ENCODE data around the gene CTNNA3.
"Not testable (repeated sequence)": the region's sequence is repeated elsewhere in the genome, so short reads cannot be mapped to it uniquely, and the experiment has no call there.

Gene CTNNA3

DNA sequence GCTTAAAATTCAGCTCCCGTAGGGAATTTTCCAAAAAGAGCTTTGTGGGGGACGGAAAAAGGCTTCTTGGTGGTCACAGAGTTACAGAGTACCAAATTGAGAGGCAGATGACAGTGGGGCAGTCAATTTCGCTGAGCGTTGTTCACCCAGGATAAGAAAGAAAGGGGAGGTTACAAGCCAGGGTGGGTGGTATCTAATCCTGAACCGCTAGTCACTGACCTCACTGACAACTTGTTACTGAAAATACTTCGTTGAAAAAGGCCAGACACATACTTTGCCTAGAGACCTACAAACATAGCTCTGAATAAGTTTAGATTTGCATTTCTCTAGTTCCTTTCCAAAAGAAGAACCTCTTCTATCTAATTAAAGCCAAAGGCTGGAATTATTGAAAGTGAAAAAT is at the start of gene CTNNA3:
TSS of gene CTNNA3 (minus strand) at position 167 of the 400 bp plus-strand sequence.
- ATAC-seq: no peak

DNA sequence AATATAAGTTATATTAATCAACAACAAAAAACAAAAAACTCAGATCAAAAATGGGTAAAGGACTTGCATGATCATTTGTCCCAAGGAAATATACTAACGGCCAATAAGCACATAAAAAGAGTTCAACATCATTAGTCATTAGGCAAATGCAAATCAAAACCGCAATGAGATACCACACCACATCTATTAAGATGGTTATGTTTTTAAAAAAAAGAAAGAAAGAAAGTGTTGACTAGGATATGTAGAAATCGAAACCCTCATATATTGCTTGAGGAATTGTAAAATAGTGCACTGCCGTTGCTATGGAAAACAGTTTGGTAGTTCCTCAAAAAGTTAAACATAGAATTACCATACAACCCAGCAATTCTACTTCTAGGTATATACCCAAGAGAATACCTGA is 39.4 kb upstream of the CTNNA3 start:
- peak; percentile 45 to 53 for ATAC-seq

DNA sequence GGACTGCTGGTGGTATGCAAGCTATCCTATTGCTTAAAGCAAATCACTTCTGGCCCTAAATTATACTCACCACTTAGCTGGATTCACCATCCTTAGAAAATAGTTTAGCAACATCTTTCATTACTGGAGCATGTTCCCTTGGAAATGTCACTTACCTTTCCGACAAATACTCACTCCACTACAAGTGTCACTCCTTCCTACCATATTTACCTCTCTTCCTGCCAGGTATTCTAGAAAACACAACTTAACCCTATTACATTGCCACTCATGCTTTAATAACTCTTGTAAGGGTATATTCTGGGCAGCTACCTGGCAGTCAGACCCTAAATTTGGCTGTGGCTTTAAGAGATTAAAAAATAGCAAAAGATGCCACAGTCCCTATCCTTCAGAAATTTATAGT is 37.5 kb upstream of the CTNNA3 start:
- ATAC-seq: no peak

DNA sequence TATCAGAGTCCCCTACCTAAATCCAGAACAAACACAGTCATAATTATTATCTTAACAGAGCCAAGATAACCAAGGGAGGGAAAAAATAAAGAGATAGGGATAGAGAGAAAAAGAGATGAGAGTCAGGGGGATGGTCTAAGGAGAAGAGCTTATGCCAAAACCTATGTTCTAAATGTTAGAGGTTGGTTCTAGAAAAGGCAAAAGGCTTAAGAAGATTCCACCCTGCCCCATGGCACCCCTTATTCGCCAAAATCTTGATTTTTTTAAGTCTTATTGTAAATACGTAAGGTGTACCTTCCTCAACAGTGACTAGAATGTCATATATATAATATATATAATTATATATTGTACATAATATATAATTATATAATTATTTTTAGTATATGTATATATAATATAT is 29.6 kb upstream of the CTNNA3 start:
- ATAC-seq: no peak

DNA sequence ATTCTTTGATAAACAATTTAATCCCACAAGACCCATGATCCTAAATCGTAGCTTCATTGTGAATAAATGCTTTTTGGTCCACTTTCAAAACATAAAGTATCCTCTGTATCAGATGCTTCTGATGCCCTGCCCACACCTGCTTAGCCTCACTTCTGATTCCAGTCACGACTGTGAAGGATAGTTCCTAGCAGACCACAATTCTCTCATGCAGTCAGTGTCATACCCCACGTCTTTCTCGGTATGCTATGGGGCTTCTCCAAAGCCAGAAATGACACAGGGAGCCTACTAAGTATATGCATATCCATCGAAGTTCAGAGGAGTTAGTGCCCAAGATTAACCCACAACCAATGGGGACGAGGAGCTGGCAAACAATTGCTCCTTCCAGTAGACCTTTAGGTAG is 27.6 kb upstream of the CTNNA3 start:
- no peak for ATAC-seq

DNA sequence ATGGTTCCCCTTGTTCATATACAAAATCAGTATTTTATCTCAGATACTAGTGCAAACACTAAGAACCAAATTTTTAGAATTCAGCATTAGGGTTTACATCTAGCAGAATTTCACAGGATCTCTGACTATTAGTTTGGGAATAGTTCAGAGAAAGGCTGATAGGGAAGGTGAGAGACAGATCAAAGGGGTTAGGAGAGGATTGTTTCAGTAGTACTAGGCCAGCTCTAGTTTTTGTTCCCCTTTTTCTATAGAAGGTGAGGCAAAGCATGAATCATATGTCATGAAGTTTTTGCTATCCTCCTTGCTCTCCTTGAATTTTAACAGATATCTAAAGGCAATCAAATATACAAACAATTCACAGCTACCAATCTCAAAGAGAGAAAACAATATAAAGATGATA is 26.1 kb upstream of the CTNNA3 start:
- no peak for ATAC-seq

DNA sequence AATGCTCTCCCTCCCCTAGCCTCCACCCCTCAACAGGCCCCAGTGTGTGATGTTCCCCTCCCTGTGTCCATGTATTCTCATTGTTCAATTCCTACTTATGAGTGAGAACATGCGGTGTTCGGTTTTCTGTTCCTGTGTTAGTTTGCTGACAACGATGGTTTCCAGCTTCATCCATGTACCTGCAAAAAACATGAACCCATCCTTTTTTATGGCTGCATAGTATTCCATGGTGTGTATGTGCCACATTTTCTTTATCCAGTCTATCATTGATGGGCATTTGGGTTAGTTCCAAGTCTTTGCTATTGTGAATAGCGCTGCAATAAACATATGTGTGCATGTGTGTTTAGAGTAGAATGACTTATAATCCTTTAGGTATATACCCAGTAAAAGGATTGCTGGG is 20.5 kb upstream of the CTNNA3 start:
- not testable (repeated sequence) for ATAC-seq

DNA sequence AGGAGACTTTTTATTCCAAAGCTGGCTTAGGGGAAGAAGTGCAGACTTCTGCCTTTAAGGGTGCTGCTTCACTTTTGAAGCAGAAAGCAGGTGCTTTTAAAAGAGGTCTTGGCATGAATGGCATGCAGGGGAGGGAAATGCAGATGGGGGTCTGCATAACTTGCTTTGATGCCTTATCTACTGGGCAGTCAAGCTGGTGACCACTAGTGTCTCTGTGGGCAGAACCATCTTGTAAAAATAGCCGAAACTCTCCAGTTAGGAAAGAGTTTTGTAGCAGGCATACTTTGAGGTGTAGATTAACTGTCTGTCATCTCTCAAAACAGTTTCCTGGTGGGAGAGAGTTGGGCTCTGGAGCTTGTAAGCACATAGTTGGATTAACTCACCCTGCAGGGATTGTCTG is 9.9 kb upstream of the CTNNA3 start:
- ATAC-seq: no peak

DNA sequence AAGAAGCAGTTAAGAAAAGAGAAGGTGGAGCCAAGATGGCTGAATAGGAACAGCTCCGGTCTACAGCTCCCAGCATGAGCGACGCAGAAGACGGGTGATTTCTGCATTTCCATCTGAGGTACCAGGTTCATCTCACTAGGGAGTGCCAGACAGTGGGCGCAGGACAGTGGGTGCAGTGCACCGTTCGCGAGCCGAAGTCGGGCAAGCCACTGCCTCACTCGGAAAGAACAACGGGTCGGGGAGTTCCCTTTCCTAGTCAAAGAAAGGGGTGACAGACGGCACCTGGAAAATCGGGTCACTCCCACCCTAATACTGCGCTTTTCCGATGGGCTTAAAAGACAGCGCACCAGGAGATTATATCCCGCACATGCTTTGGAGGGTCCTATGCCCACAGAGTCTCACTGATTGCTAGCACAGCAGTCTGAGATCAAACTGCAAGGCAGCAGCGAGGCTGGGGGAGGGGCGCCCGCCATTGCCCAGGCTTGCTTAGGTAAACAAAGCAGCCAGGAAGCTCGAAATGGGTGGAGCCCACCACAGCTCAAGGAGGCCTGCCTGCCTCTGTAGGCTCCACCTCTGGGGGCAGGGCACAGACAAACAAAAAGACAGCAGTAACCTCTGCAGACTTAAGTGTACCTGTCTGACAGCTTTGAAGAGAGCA is 3.7 kb upstream of the CTNNA3 start:
- ATAC-seq: not testable (repeated sequence)

DNA sequence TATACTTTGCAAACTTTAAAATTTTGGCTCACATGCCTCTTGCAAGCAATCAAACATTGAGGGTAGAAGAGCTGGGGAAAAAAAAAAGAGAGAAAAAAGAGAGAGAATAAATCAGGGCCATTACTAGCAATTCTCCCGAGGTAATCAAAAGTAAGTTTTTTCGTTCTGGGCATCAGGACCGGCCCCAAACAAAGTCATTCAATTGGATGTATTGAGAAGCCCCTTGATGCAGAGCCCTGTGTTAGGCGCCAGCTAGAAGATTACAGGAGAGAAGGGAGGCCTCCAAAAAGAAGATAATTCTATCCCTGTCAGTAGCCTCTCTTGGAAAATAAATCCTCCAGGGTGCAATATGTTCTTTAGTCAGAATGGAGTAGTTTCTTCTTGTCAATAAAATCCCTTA is 2.2 kb upstream of the CTNNA3 start:
- ATAC-seq: no peak

DNA sequence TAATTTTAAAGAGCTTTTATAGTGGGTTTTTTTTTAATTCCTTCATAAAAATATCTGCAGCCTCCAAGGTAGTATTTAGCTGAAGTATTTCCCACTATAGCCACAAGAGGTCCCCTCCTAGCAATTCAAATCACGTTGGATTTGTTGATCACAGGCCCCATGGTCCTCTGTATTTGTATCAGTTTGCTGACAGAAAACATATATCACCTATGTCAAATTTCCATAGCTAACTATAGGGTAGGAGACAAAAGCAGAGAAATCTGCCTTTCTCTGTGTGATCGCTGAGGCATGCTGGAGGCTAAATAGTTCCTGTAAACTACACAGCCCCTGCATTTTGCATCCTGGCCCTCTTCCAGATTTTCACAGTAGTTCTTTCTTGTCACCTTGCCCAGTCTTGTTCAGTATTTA is 1.7 kb upstream of the CTNNA3 start:
- peak; percentile 48 to 53 for ATAC-seq

DNA sequence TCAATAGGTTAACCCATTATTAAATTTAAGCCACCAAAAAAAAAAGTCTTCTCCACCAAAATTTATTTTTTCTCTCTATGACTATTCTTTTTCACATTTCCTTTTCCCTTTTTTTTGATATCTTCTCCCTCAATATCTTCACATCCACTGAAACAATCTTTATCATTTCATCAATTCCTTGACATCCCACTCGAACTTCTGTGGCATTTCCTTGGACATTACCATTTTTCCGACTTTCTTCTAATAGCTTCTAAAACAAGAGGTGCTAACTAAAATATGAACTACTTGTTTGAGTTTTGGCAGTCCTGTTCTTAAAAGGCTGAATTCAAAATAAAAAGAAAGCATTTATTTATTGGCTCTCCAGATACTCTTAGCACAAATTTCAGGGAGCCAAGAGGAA is 684 bp upstream of the CTNNA3 start:
- no peak for ATAC-seq

DNA sequence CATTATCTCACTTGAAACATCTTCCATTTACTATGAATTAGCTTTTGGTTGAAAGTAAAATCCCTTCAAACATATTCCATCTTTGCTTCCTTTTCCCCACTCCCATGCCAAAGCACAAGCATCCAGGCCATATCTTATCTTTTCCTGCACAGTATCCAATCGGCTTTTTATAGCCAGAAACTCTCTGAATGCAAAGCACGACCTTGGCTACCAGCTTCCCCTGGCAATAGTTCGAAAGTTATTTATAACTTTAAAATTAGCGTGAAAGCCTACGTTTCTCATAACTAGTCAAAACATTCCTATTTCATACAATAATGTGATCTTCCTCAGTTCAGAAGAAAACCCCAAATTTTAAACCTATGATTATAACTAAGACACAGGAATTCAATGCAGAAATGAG is 440 bp downstream of the CTNNA3 start:
- ATAC-seq: no peak

DNA sequence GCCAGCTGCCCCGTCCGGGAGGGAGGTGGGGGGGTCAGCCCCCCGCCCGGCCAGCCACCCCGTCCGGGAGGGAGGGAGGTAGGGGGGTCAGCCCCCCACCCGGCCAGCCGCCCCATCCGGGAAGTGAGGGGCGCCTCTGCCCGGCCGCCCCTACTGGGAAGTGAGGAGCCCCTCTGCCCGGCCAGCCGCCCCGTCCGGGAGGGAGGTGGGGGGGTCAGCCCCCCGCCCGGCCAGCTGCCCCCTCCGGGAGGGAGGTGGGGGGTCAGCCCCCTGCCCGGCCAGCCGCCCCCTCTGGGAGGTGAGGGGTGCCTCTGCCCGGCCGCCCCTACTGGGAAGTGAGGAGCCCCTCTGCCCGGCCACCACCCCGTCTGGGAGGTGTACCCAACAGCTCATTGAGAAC is 4.1 kb downstream of the CTNNA3 start:
- not testable (repeated sequence) for ATAC-seq

DNA sequence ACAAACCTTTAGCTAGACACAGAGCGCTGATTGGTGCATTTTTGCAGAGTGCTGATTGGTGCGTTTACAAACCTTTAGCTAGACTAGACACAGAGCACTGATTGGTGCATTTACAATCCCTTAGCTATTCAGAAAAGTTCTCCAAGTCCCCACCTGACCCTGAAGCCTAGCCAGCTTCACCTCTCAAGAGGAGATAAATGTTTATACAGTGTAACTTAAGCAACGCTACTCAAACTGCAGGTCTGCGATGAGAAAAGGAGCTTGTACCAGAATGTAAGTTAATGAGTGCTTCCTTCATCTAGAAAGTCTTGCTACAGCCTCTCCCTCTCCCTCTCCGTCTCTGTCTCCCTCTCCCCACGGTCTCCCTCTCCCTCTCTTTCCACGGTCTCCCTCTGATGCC is 5.5 kb downstream of the CTNNA3 start:
- not testable (repeated sequence) for ATAC-seq

DNA sequence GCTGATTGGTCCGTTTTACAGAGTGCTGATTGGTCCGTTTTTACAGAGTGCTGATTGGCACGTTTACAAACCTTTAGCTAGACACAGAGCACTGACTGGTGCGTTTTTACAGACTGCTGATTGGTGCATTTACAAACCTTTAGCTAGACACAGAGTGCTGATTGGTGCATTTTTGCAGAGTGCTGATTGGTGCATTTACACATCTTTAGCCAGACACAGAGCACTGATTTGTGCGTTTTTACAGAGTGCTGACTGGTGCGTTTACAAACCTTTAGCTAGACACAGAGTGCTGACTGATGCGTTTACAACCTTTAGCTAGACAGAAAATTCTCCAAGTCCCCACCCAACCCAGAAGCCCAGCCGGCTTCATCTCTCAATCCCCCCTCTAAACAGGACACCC is 11.9 kb downstream of the CTNNA3 start:
- ATAC-seq: not testable (repeated sequence)

DNA sequence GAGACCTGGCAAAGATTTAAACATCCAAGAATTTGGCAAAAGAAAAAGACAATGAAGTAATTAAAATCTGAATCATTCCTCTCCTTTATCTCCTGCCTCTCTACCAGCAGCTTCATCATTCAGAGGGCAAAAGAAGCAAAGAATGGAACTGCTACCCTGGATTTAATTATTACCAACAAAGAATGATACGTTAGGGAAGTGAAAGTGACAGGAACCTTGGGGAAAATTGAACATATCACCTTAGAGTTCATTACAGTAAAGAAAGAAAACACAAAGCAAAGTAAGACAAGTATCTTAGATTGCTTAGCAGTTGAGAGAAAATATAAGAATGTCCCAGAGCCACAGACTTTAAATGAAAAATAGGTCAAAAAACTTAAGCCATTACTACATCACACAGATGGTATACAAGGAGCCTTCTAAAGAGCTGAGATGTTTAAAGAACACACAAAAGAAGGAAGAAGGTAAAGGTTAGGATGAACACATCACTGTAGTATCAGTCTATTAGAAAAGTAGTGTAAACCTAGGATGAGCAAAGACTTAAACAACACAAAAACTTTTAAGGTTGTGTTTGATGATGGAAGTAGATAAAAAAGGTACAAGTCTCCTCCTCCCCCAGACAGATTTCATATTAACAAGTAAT is 17.5 kb downstream of the CTNNA3 start:
- no peak for ATAC-seq

DNA sequence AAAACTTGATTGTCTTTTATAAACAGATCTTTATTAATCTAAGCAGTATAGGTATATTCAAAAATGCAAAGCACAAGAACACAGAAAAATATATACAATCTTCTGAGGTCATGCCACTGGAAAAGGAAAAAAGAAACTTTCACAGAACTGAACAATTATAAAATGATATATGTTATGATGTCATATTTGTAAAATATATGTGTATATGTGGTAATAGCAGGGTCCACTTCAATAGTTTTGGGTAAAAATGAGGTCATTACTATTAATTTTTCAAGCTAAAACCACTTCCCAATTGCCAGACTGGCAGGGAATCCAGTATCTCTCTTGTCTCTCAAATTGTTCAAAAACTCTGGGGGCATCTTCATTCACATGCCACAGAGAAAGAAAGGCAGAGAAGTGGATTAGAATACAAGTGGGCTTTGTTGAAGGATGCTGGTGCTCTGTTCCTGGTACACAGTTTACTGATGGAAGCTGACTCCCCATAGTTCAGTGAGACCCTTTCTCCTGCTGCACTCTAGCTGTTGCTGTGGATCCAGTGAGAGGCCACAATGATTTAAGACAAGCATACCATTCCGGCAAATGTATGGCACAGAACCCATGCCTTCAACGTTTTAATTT is 19.7 kb downstream of the CTNNA3 start:
- ATAC-seq: no peak

DNA sequence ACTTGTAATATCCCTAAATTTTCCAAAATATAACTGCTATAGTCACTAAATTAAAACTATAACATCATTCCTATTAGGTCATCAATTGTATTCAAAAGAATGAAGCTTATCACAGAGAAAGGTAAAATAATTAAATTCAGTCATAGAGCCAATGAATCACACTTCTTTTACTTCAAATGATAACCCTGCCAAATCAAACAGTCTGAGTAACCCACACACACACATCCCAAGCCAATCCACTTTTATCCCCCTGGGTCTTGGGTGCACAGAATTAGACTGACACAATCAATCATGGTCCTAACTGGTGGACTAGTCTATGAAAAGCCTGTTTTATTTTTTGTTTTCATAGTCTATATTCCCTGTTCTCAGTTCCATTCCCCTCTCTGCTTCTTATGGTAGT is 25.6 kb downstream of the CTNNA3 start:
- ATAC-seq: no peak

DNA sequence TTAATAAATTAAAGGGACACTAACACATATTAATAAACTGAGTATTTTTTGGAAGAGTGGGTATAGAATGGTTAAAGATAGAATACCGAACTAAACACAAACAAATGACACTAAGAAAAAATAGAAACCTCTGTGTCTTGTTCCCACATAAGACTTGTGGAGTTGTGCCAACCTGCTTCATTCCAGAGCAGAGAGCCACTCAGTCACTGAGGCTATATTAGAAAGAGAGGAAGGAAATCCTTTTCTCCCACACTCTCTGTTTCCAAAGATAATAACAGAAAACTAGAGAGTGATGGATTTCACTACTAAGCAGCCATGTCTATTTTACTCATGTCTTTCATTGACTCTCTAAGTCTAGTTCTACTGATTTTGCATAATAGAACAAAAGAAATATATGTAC is 26.0 kb downstream of the CTNNA3 start:
- no peak for ATAC-seq

DNA sequence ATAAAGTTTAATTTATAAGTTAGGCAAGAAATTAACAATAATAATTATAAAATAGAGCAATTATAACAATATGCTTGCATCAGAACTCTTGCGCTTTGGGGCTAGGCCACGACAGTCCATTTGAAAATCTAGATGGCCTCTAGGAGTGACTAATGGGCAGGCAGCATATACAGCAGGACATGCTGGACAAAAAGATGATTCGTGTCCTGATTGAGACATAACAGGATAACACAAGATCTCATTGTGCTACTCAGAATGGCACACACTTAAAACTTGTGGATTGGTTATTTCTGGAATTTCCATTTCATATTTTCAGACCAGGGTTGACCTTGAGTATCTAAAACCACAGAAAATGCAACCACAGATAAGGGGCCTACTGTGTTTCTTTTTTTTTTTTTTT is 27.5 kb downstream of the CTNNA3 start:
- no peak for ATAC-seq

DNA sequence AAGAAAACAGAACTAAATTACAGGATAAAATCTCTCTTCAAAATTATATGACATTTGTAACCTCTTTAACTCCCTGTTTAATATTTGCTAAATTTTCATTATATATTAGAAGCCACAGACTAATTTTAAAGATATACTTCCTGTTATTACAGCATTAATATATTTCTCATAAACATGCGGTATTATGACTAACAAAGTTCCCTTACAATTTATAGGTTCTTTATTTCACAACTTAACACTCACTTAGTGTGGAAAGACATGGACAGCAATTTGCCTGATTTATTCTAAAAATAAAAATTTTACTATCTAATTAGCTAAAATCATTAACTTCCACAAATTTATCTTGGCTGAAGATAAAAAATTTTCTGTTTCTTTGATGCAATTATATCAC is 29.0 kb downstream of the CTNNA3 start:
- no peak for ATAC-seq

DNA sequence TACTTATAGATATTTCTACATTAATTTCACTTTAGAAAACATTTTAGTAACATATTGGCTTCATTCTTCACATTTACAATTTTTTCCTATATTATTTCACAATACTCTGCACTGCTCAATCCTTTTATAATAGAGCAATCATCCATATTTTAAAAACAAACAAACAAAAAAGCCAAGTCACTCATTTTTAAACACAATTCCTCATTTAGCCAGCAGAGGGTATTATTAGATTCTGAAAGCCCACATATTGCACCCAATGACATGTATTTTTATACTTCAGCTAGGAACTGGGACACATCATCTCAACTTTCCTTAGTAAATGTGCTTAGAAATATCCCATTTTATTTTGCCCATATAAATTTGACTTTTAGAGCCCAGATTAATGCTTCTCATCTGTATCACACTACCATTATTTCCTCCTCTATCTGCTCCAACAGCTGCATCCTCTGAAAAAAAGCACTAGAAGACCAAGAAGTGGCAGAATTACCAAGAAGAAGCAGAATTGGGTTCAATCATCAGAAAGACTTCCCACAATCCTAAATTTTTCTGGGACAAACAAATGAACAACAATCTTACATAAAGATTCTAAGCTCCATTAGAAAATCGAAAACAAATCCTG is 29.5 kb downstream of the CTNNA3 start:
- ATAC-seq: no peak

DNA sequence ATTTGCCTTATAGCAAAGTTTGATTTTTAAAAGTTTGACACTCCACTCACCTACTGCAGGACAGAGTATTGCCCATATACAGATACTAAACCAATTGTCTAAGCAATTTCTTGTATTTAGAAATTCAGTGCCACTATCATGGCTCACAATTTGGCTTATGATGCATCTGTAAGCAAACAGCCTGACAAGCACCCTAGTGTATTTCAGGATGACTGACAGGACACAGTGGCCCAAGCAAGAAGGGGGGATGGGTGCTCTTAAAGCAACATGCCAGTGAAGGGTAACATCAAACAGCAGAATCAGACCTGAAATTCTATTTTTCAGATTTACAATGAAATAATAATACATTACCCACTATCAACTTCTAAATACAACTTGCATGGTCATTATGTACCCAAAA is 30.5 kb downstream of the CTNNA3 start:
- ATAC-seq: no peak
